ENCODE measurements around the gene CENPN. TPM values are rescaled to one million over a fixed set of nuclear protein-coding genes. Genes with fewer than 3 reads are reported as not detected.

CENPN gene, protein sequence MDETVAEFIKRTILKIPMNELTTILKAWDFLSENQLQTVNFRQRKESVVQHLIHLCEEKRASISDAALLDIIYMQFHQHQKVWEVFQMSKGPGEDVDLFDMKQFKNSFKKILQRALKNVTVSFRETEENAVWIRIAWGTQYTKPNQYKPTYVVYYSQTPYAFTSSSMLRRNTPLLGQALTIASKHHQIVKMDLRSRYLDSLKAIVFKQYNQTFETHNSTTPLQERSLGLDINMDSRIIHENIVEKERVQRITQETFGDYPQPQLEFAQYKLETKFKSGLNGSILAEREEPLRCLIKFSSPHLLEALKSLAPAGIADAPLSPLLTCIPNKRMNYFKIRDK
- total RNA-seq: 100 to 1,000 TPM in 1 of 2 donors, 10 to 100 TPM in 1; 60.6 to 105 TPM

DNA sequence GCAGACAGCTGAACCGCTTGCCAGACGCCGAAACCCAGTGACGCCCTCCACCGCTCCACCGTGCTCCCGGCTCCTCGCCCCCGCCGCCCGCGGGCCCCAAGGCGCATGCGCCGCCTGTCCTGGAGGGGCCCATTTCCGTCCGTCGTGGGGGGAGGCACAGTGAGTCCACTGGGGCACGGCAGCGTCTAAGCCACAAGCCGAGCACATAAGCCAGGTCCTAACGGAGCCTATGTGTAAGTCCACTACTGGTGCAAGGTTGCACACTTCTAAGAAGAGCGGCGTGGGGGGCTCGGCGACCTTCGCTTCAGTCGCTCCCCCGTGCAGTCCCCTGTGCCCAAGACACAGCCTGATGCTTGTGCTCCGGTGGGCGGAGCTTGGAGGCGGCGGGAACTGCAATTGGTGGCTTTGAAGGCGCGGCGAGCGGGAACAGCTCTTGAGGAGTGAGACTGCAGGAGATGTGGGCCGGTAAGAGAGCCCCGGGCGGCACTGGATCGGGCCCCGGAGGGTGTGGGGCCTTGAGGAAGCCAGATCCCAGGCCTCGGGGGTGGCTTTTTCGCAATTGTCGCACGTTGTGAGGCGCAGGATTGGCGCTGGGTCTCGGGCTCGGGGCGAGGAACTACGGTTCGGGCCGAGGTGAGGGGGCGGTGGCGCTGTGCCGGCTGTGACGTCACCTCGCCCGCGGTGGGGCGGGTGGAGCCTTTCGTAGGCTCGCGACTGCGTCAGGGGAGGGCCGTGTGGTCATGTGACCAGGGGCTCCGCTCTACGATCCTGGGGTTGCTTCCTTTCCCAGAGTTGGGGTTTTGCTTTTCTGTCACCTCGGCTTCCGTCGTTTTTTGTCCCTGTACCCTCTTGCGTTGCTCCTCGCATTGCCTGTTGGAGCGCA lies at the start of gene CENPN, which contains the start of gene CMC2:
TSS of gene CENPN (plus strand) at position 402 of the 883 bp plus-strand sequence. CDS start 4,726 bp downstream, outside the sequence.
TSS of gene CMC2 (minus strand) at position 73 of the 883 bp plus-strand sequence. CDS start 9,491 bp downstream, outside the sequence.

DNA sequence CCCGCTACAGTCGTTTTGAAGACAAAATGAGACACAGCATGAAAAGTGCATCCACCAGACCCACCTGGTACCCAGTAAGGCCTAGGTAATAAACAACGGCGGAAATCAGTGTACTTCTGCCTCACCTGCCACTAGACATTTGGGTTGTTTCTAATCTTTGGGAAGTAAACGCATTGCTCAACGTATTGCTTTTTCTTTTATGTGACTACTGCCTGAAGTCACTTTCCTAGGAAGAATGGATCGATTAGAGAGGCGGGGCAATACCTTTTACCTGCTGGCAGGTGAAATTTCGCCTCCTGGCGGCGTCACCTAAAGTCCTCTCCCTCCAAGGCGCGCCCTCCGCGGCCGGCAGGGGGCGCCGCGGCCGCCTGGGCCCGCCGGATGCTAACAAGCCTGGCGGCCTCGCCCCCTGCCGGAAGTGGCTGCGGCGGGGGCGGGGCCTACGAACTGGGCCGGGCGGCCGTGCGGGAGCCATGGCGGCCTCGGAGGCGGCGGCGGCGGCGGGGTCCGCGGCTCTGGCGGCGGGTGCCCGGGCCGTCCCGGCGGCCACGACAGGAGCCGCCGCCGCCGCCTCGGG lies 28.5 kb downstream of the CENPN start, which contains the start of gene ATMIN:
TSS of gene ATMIN (plus strand) at position 445 of the 577 bp plus-strand sequence. CDS start at position 474, 29 bp downstream.

DNA sequence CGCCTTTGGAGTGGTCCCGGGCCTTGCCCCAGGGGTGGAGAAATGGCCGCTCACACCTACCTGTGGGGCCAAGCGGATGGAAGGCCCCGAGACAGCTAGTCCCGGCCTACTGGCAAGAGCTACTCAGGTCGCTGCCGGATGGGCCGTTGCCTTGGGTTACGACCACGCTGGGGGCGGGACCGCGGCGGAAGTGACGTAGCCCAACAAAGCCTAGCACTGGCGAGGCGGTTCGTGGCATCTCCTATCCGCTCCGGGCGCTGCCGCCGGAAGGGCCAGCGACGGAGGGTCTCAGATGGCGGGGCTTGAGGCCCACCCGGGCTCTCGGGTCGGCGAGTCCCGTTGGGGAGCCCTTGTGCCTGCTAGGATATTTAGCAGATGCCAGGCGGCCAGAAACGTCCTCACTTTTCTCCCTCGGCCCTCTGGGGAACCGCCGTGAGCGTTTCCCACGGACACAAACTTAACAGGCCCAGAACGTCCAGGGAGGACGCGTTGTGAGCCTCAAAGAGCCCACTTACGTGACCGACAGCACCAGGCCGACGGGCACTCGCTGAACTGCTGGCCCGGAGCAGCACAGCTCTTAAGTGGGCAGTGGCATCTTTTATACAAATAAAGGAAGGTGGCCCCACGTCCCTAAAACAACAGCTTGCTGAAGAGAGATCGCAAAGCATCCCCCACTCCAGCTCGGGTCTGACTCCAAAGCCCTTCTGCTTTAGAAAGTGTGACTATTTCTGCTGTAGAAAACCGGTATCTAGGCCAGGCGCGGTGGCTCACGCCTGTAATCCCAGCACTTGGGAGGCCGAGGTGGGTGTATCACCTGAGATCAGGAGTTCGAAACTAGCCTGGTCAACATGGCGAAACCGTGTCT lies 70.3 kb downstream of the CENPN start, which contains the start of gene C16orf46:
TSS of gene C16orf46 (minus strand) at position 163 of the 865 bp plus-strand sequence. CDS start 13,283 bp downstream, outside the sequence.

Small RNAs within 50 kb of the gene (small RNA-seq; reads per million reads assigned to genes)
- gene AC092718.3: 0 reads per million in 2 donors

Other genes starting within 250 kb of the CENPN start
- 1 to 10 TPM; 2.7 to 2.8 TPM for gene CDYL2, start 202.6 kb upstream of the CENPN start, total RNA-seq
- gene CMC2, start 329 bp upstream of the CENPN start, total RNA-seq: 10 to 100 TPM; 52.7 to 80.9 TPM
- 10 to 100 TPM; 41.3 to 48.9 TPM for gene ATMIN, start 28.6 kb downstream of the CENPN start, total RNA-seq
- gene C16orf46, start 70.0 kb downstream of the CENPN start, total RNA-seq: under 1 TPM; 0.33 to 0.34 TPM
- gene GCSH, start 89.2 kb downstream of the CENPN start, total RNA-seq: 10 to 100 TPM; 18.2 to 35.3 TPM
- gene BCO1, start 231.5 kb downstream of the CENPN start, total RNA-seq: 1 to 10 TPM; 2.0 to 2.8 TPM

Measured in melanocyte of skin (primary cell).